Measurements from ENCODE around the gene PLEKHA4.
"Not testable (repeated sequence)": the region's sequence is repeated elsewhere in the genome, so short reads cannot be mapped to it uniquely, and the experiment has no call there.

Gene PLEKHA4

DNA sequence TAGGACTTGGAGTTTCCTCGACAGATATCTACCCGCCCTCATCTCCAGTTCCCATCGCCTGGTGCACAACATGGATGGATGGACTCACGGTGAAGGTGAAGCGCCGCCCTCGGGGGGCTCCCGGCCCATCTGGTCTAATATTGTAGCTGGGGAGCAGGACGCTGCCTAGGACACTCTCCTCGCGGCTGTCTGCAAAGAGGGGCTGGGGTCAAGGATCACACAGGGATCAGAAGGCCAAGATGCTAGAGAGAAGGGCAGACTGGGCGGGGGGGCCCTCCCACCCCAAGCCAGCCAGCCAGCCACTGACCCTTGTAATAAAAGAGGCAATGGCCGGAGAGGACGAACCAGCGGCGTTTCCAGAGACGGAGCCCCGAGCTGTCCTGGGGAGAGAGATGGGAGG lies 7.1 kb downstream of the PLEKHA4 start:
- peaks cover 2% of the 10 kb centered on the region for H3K4me1 Mint-ChIP-seq (ENCODE audit: low read depth)
- no peaks in the 10 kb centered on the region for H3K9me3 Mint-ChIP-seq
- H3K4me3 Mint-ChIP-seq = no peak overlapping the region
- H3K36me3 Mint-ChIP-seq (ENCODE audit: low read depth) = no peaks in the 10 kb centered on the region
- no peak overlapping the region for H3K27ac Mint-ChIP-seq
- no peaks in the 10 kb centered on the region for H3K27me3 Mint-ChIP-seq (ENCODE audit: low read depth)

GRCh38 chr19:48859711-48860572 lies 8.5 kb downstream of the PLEKHA4 start:
- Mint-ChIP-seq H3K27me3 (ENCODE audit: low read depth) (no peaks in the 10 kb centered on the region), H3K4me3 (no peak overlapping the region), H3K36me3 (ENCODE audit: low read depth) (no peaks in the 10 kb centered on the region), H3K4me1 (ENCODE audit: low read depth) (peaks cover 2% of the 10 kb centered on the region), H3K27ac (peak overlapping the region; percentile 65), H3K9me3 (no peaks in the 10 kb centered on the region)

GRCh38 chr19:48858984-48859710 lies 9.3 kb downstream of the PLEKHA4 start:
- Mint-ChIP-seq H3K27ac (peak overlapping the region; percentile 88), H3K4me3 (peak overlapping the region; percentile 89), H3K9me3 (no peaks in the 10 kb centered on the region), H3K36me3 (ENCODE audit: low read depth) (no peaks in the 10 kb centered on the region), H3K4me1 (ENCODE audit: low read depth) (peaks cover 2% of the 10 kb centered on the region), H3K27me3 (ENCODE audit: low read depth) (no peaks in the 10 kb centered on the region)

DNA sequence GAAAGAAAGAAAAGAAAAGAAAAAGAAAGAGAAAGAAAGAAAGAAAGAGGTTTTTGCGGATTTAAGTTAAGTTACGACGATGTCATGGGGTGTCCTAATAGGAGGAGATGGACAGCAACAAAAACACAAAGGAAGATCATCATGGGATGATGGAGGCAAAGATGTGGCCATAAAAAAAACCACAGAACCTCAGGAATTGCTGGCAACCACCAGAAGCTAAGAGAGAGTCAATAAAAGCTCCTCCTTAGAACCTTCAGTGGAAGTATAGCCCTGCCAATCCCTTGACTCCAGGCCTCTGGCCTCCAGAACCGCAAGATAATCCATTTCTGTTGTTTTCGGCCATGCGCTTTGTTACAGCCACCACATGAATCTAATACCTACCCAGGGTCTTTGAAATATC lies 11.5 kb downstream of the PLEKHA4 start:
- Mint-ChIP-seq H3K27ac (no peak overlapping the region), H3K4me1 (ENCODE audit: low read depth) (peaks cover 2% of the 10 kb centered on the region), H3K4me3 (no peak overlapping the region), H3K27me3 (ENCODE audit: low read depth) (no peaks in the 10 kb centered on the region), H3K36me3 (ENCODE audit: low read depth) (no peaks in the 10 kb centered on the region), H3K9me3 (no peaks in the 10 kb centered on the region)

GRCh38 chr19:48854103-48854502 lies 14.3 kb downstream of the PLEKHA4 start:
- Mint-ChIP-seq H3K9me3 (no peaks in the 10 kb centered on the region), H3K4me1 (ENCODE audit: low read depth) (peaks cover 1% of the 10 kb centered on the region), H3K27ac (no peak overlapping the region), H3K36me3 (ENCODE audit: low read depth) (no peaks in the 10 kb centered on the region), H3K4me3 (no peak overlapping the region), H3K27me3 (ENCODE audit: low read depth) (no peaks in the 10 kb centered on the region)

GRCh38 chr19:48853483-48853882 lies 14.9 kb downstream of the PLEKHA4 start:
- H3K4me3 Mint-ChIP-seq = no peak overlapping the region
- H3K36me3 Mint-ChIP-seq (ENCODE audit: low read depth) = no peaks in the 10 kb centered on the region
- no peaks in the 10 kb centered on the region for H3K27me3 Mint-ChIP-seq (ENCODE audit: low read depth)
- H3K27ac Mint-ChIP-seq = no peak overlapping the region
- no peaks in the 10 kb centered on the region for H3K9me3 Mint-ChIP-seq
- no peaks in the 10 kb centered on the region for H3K4me1 Mint-ChIP-seq (ENCODE audit: low read depth)

- Mint-ChIP-seq H3K4me3 (no peak overlapping the region), H3K36me3 (ENCODE audit: low read depth) (no peaks in the 10 kb centered on the region), H3K4me1 (ENCODE audit: low read depth) (no peaks in the 10 kb centered on the region), H3K27ac (no peak overlapping the region), H3K27me3 (ENCODE audit: low read depth) (no peaks in the 10 kb centered on the region), H3K9me3 (no peaks in the 10 kb centered on the region)
Observed at GRCh38 chr19:48852292-48852691, 16.1 kb downstream of the PLEKHA4 start.

GRCh38 chr19:48846659-48847058 lies 21.8 kb downstream of the PLEKHA4 start:
- not testable (repeated sequence) for H3K36me3 Mint-ChIP-seq (ENCODE audit: low read depth); H3K27me3 Mint-ChIP-seq (ENCODE audit: low read depth); H3K4me1 Mint-ChIP-seq (ENCODE audit: low read depth); H3K27ac Mint-ChIP-seq; H3K9me3 Mint-ChIP-seq; H3K4me3 Mint-ChIP-seq

GRCh38 chr19:48845384-48845783 lies 23.0 kb downstream of the PLEKHA4 start:
- no peak overlapping the region for H3K27ac Mint-ChIP-seq
- no peak overlapping the region for H3K4me3 Mint-ChIP-seq
- no peaks in the 10 kb centered on the region for H3K36me3 Mint-ChIP-seq (ENCODE audit: low read depth)
- no peaks in the 10 kb centered on the region for H3K9me3 Mint-ChIP-seq
- H3K4me1 Mint-ChIP-seq (ENCODE audit: low read depth) = no peaks in the 10 kb centered on the region
- no peaks in the 10 kb centered on the region for H3K27me3 Mint-ChIP-seq (ENCODE audit: low read depth)

- Mint-ChIP-seq H3K27me3 (ENCODE audit: low read depth) (no peaks in the 10 kb centered on the region), H3K4me3 (no peak overlapping the region), H3K27ac (no peak overlapping the region), H3K9me3 (no peaks in the 10 kb centered on the region), H3K36me3 (ENCODE audit: low read depth) (no peaks in the 10 kb centered on the region), H3K4me1 (ENCODE audit: low read depth) (no peaks in the 10 kb centered on the region)
Observed at GRCh38 chr19:48844472-48844871, 23.9 kb downstream of the PLEKHA4 start.

GRCh38 chr19:48842789-48843162 lies 25.6 kb downstream of the PLEKHA4 start:
- H3K36me3 Mint-ChIP-seq (ENCODE audit: low read depth) = no peaks in the 10 kb centered on the region
- H3K4me3 Mint-ChIP-seq = no peak overlapping the region
- peaks cover 2% of the 10 kb centered on the region for H3K27me3 Mint-ChIP-seq (ENCODE audit: low read depth)
- H3K9me3 Mint-ChIP-seq = no peaks in the 10 kb centered on the region
- H3K4me1 Mint-ChIP-seq (ENCODE audit: low read depth) = no peaks in the 10 kb centered on the region
- H3K27ac Mint-ChIP-seq = no peak overlapping the region

DNA sequence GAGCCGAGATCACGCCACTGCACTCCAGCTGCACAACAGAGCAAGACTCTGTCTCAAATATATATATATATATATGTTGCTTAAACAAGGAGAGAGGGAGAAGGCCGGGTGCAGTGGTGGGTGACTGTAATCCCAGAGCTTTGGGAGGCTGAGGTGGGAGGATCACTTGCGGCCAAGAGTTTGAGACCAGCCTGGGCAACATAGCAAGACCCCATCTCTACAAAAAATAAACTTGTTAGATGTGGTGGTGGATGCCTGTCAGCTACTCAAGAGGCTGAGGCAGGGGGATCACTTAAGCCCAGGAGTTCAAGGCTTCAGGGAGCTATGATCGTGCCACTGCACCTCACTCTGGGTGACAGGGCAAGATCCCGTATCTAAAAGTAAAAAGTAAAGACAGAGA lies 26.8 kb downstream of the PLEKHA4 start:
- no peaks in the 10 kb centered on the region for H3K36me3 Mint-ChIP-seq (ENCODE audit: low read depth)
- H3K27ac Mint-ChIP-seq = no peak overlapping the region
- H3K27me3 Mint-ChIP-seq (ENCODE audit: low read depth) = peaks cover 8% of the 10 kb centered on the region
- H3K4me1 Mint-ChIP-seq (ENCODE audit: low read depth) = peaks cover 4% of the 10 kb centered on the region
- H3K4me3 Mint-ChIP-seq = no peak overlapping the region
- no peaks in the 10 kb centered on the region for H3K9me3 Mint-ChIP-seq

DNA sequence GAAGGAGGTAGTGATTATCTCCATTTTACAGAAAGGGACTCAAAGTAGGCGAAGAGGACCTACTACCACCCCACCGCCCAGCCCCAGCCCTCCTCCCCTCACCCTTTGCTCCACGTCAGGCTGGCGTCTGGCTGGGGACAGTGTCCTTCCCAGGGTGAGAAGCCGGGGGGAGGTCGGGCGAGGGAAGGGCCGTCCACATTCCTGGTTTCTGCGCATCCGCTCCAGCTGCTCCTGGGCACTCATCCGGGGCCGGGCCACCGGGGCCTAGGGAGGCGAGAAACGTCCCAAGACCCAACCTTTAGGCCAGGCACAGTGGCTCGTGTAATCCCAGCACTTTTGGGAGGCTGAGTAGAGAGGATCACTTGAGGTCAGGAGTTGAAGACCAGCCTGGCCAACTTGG lies 27.4 kb downstream of the PLEKHA4 start:
- Mint-ChIP-seq H3K36me3 (ENCODE audit: low read depth) (no peaks in the 10 kb centered on the region), H3K9me3 (no peaks in the 10 kb centered on the region), H3K27me3 (ENCODE audit: low read depth) (peaks cover 8% of the 10 kb centered on the region), H3K4me1 (ENCODE audit: low read depth) (peaks cover 8% of the 10 kb centered on the region), H3K4me3 (no peak overlapping the region), H3K27ac (no peak overlapping the region)

DNA sequence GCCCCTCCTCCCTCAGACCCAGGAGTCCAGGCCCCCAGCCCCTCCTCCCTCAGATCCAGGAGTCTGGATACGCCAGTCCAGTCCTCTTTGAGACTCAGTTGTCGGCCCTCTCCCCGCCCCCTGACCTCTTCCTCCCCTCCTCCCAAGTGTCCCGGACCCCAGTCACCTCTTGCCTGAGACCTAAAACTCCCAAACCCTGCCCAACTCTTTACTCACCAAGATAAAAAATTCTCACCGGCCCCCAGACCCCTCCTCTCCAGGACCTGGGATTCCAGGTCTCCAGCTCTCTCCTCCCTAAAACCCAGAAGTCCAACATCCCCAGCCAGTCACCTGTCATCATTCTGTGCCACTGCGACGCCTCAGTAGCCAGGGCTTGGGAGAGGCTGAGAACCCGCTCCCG lies 30.7 kb downstream of the PLEKHA4 start:
- H3K9me3 Mint-ChIP-seq = no peaks in the 10 kb centered on the region
- peaks cover 8% of the 10 kb centered on the region for H3K27me3 Mint-ChIP-seq (ENCODE audit: low read depth)
- H3K4me1 Mint-ChIP-seq (ENCODE audit: low read depth) = peaks cover 13% of the 10 kb centered on the region
- H3K27ac Mint-ChIP-seq = no peak overlapping the region
- peak overlapping the region; percentile 15 for H3K4me3 Mint-ChIP-seq
- no peaks in the 10 kb centered on the region for H3K36me3 Mint-ChIP-seq (ENCODE audit: low read depth)

GRCh38 chr19:48837051-48837524 lies 31.3 kb downstream of the PLEKHA4 start:
- Mint-ChIP-seq H3K27ac (peak overlapping the region; percentile 65), H3K9me3 (no peaks in the 10 kb centered on the region), H3K27me3 (ENCODE audit: low read depth) (peaks cover 8% of the 10 kb centered on the region), H3K4me3 (peak overlapping the region; percentile 90), H3K36me3 (ENCODE audit: low read depth) (no peaks in the 10 kb centered on the region), H3K4me1 (ENCODE audit: low read depth) (peaks cover 13% of the 10 kb centered on the region)
